ENCODE results near the gene CEP131.

CEP131 gene

DNA sequence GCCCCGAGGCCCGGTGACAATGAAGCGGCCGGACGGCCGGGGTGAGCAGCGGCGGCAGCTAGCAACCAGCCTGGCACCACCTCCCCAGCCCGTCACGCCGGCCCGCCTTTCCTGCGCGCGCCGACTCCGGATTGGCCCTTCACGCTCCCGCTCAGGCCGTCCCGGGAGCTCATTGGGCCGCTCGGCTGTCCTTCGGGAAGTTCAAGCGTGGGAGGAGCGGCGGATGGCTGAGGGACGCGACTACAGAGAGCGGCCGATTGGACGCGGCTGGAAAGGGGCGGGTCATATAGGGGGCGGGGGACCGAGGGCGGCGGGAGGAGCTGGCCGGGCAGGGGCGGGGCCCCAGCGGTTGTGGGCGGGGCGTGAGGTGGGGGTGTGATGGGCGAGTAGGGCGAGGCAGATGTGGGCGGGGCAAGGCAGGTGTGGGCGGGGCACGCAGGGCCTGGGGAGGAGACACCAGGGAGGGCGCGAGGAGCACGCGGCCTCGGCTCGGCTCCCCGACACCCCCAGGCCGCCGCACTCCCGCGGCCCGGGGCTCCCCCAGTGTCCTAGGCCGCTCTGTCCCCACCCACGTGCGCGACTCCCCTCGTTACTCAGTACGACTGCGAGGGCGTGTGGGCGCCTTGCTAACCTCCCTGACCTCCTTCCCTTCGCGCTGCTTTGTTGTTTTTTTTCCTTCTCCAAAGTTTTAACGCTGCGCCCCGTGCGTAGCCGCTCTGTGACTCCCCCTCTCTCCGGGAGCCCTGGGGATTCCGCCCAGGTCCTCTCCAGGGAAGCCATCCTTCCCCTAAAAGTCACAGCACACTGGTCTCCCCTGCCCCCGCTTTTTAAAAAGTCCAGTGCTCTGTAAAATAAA is at the start of gene CEP131:
CEP131 (minus strand) TSS at position 60 of the 856 bp plus-strand sequence. CDS start 2,909 bp downstream, outside the sequence.
- peak; percentile 99 for DNase-seq (ENCODE audit: low spot score)

GRCh38 chr17:81271226-81271625 is 48.5 kb upstream of the CEP131 start:
- DNase-seq (ENCODE audit: low spot score) = no peak

GRCh38 chr17:81270279-81270678 is 47.5 kb upstream of the CEP131 start:
- DNase-seq (ENCODE audit: low spot score) = no peak

GRCh38 chr17:81267390-81268067 is 44.8 kb upstream of the CEP131 start:
- DNase-seq (ENCODE audit: low spot score) = no peak

DNA sequence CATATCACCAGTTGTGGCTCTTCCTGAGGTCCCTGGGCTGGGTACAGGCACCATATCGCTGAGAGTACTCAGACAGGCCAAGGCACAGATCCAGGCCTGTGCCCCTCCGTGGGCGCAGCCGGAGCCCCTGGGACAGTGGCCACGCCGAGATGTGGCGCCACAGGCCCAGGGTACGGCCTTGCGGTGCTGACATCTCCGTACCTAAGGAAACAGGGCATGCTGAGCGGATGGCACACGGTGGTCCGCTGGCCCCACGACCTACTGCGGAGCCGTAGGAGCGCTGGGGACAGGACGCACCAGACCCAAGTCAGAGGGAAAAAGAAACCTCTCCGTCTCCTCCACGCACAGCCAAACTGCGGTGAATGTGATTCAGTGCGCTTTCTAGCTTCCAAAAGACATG is 42.8 kb upstream of the CEP131 start:
- DNase-seq (ENCODE audit: low spot score) = no peak

DNA sequence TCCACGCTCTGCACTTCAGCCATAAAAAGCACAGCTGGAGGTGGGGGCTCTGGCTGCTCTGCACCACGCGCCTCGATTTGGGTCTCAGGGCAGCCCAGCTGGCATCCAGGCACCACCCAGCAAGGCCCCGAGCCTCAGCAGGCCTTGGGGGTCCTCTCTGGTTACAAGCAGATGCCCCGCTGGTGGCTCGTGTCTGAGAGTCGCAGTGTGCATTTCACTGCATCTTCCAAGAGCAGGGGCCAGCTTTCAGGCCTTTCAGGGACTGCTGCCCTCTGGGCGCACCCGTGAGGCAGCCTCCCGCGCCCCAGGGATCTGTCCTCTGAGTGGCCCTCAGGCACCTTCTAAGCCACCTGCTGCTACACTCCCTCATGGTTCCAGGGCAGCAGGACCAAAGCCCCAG is 41.9 kb upstream of the CEP131 start:
- DNase-seq (ENCODE audit: low spot score) = no peak

- no peak for DNase-seq (ENCODE audit: low spot score)
Observed at GRCh38 chr17:81263371-81264181, 40.8 kb upstream of the CEP131 start.

- DNase-seq (ENCODE audit: low spot score) = no peak
Observed at GRCh38 chr17:81261582-81262336, 39.0 kb upstream of the CEP131 start.

GRCh38 chr17:81261096-81261495 is 38.3 kb upstream of the CEP131 start:
- DNase-seq (ENCODE audit: low spot score) = no peak

GRCh38 chr17:81260641-81261040 is 37.9 kb upstream of the CEP131 start:
- DNase-seq (ENCODE audit: low spot score) = no peak

GRCh38 chr17:81260171-81260570 is 37.4 kb upstream of the CEP131 start:
- no peak for DNase-seq (ENCODE audit: low spot score)

DNA sequence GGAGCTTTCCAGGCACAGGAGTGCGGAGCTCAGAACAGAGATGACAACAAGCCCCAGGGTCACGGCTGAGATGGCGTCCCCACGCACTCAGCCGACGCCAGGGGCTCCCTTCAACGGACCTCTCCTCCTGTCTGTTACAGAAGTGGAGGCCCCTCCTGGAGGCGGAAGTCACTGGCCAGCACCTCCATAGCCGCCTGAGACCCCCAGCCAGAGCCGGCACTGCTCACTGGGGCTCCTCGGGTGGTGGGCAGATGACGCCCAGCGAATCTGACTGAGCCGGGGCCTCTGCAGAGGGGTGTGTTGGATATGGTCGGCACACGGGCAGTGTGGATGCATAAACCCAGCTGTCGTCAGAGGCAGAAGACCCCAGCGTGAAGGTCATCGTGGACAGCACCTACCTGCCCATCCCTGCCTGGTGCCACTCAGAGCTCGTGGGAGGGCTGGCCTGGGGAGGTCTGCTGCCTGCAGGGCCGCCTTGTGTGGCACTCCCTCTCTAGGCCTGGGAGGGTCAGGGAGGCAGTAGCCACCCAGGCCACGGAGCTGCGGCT is 36.4 kb upstream of the CEP131 start:
- no peak for DNase-seq (ENCODE audit: low spot score)

- no peak for DNase-seq (ENCODE audit: low spot score)
Observed at GRCh38 chr17:81258292-81258691, 35.5 kb upstream of the CEP131 start.

DNA sequence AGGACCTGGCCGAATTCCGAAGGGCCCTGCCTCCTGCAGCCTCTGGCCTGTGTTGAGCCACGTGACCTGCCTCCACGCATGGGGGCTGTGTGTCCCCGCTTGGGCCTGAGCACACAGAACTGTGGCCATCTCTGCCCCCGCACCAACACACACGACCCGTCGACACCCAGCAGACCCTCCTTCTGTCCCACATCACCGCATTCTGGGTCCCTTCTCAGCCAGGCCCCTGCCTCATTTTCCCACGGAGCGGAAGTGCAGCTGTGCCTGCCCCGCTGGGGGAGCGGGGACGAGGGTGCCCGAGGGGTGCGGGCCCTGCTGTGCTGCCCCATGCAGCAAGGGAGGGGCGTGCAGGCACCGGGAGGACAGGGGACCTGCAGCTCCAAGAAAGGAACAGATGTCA is 34.8 kb upstream of the CEP131 start:
- no peak for DNase-seq (ENCODE audit: low spot score)

GRCh38 chr17:81256616-81257015 is 33.9 kb upstream of the CEP131 start:
- no peak for DNase-seq (ENCODE audit: low spot score)

DNA sequence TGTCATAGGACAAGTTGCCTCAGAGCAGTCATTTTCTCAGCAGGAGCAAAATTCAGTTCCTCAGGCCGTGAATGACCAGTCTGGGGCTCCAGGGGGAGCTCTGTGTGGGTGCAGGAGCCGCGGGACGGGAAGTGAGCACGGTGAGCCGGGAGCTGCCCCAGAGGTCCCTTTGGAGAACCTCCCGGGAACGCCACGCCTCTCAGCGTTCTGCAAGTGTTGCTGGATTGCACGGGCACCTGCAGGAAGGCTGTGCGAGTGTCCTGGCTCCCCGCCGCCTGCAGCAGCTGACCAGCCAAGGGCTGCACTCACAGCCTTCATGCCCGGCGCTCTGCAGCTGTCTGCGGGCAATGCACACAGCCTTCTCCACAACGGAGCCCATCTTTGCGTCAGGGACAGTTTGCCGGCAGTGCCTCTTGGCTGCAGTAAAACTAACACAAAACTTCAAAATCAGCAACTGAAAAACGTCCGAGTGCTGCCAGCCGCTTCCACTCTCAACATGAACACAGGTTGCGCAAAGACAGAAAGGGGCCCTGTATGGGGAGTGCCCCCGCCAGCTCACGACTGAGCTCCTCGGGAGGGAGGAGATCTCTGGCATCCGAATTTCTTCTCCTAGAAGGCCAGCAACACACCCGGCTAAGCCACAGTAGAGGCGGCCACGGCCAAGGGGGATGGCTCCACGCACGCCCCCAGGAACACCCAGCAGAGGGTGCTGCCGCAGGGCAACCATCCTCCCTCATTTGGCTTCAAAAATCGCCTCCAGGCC is 32.4 kb upstream of the CEP131 start:
- no peak for DNase-seq (ENCODE audit: low spot score)

GRCh38 chr17:81253358-81254131 is 30.8 kb upstream of the CEP131 start:
- peak; percentile 63 for DNase-seq (ENCODE audit: low spot score)

- no peak for DNase-seq (ENCODE audit: low spot score)
Observed at GRCh38 chr17:81252987-81253329, 30.2 kb upstream of the CEP131 start.

DNA sequence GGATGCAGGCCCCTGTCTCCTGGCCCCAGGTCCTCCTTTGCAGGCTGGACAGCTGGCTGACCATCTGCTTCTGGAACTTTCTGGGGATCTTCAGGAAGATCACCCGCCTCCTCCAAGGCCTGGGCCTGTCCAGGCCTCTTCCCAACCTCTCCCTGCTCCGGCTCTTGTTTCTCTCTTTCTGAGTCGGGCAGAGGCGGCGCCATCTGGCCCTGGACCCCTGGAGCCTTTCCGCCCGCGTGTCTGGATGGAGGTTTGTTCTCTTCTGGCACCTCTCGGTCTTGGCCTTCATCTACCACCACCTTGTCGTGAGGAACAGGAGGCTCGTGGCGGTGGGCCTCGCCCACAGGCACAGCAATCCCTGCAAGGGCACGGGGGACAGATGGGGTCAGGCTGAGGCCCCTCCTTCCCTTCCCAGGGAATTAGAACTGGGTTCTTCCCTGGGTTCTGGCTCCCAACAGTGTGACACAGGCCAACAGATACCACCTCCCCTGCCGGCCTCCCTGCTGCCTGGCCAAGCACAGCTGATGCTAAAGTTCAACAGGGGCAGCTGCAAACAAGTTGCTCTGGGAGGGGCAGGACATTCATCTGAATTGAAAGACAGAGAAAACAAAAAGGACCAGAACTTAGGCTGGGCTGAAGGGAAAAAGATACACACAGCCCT is 29.7 kb upstream of the CEP131 start:
- DNase-seq (ENCODE audit: low spot score) = no peak

Measured in CD4-positive, alpha-beta T cell treated with Interleukin-15 for 4 hours (primary cell).